ENCODE results near the gene CYB5RL.
"Not testable (repeated sequence)": the region's sequence is repeated elsewhere in the genome, so short reads cannot be mapped to it uniquely, and the experiment has no call there.

CYB5RL gene

GRCh38 chr1:54239035-54239383 lies 39.2 kb upstream of the CYB5RL start:
- intact Hi-C loops (cut with DNase I; ENCODE audit: low total_unique reads): loop anchor here (10.0 kb wide), 1 partner anchor 114 kb away; no protein-coding TSS in a partner anchor
- peak overlapping the region; percentile 18 to 62 for H3K27ac ChIP-seq
- no peak for DNase-seq

GRCh38 chr1:54238353-54239034 lies 38.7 kb upstream of the CYB5RL start:
- Histone ChIP-seq H3K36me3 (peaks cover 43 to 79% (median 56%) of the 10 kb centered on the region in 3 donors), H3K4me3 (no peak overlapping the region), H3K9me3 (no peaks in the 10 kb centered on the region), H3K4me1 (peaks cover 0 to 24% (median 7%) of the 10 kb centered on the region in 4 donors), H3K27ac (peak overlapping the region in 1 of 2 donors; percentile 62), H3K27me3 (no peaks in the 10 kb centered on the region)
- intact Hi-C loops (cut with DNase I; ENCODE audit: low total_unique reads): loop anchor here (10.0 kb wide), 1 partner anchor 114 kb away; no protein-coding TSS in a partner anchor
- no peak for DNase-seq
- TF ChIP-seq CTCF (IDR thresholded peaks at IDR 0.05): no peak

More at GRCh38 chr1:54239035-54239383, 39.2 kb upstream of the CYB5RL start:
- Histone ChIP-seq H3K27me3 (no peaks in the 10 kb centered on the region), H3K4me1 (peaks cover 0 to 24% (median 7%) of the 10 kb centered on the region in 4 donors), H3K4me3 (no peak overlapping the region), H3K36me3 (peaks cover 44 to 82% (median 56%) of the 10 kb centered on the region in 3 donors), H3K9me3 (no peaks in the 10 kb centered on the region)
- TF ChIP-seq CTCF (IDR thresholded peaks at IDR 0.05): no peak

- H3K27ac ChIP-seq: no peak overlapping the region
- H3K4me3 ChIP-seq: no peak overlapping the region
- H3K27me3 ChIP-seq: no peaks in the 10 kb centered on the region
- DNase-seq: no peak
- intact Hi-C loops (cut with DNase I; ENCODE audit: low total_unique reads): loop anchor here (10.0 kb wide), 1 partner anchor 113 kb away; no protein-coding TSS in a partner anchor
- H3K36me3 ChIP-seq: peaks cover 34 to 78% (median 50%) of the 10 kb centered on the region in 3 donors
- no peak for TF ChIP-seq CTCF (IDR thresholded peaks at IDR 0.05)
- no peaks in the 10 kb centered on the region for H3K9me3 ChIP-seq
- H3K4me1 ChIP-seq: peaks cover 0 to 24% (median 7%) of the 10 kb centered on the region in 4 donors
Measured at GRCh38 chr1:54237586-54237985, 37.8 kb upstream of the CYB5RL start.

GRCh38 chr1:54234284-54234683 lies 34.5 kb upstream of the CYB5RL start:
- Histone ChIP-seq H3K27me3 (no peaks in the 10 kb centered on the region), H3K27ac (no peak overlapping the region), H3K4me3 (no peak overlapping the region), H3K9me3 (no peaks in the 10 kb centered on the region), H3K36me3 (peaks cover 29 to 54% (median 43%) of the 10 kb centered on the region in 3 donors), H3K4me1 (peaks cover 0 to 7% (median 2%) of the 10 kb centered on the region in 4 donors)
- no peak for TF ChIP-seq CTCF (IDR thresholded peaks at IDR 0.05)
- intact Hi-C loops (cut with DNase I; ENCODE audit: low total_unique reads): loop anchor here (10.0 kb wide), 1 partner anchor 109 kb away; no protein-coding TSS in a partner anchor
- no peak for DNase-seq

GRCh38 chr1:54233196-54233595 lies 33.4 kb upstream of the CYB5RL start:
- Histone ChIP-seq H3K36me3 (peaks cover 20 to 54% (median 40%) of the 10 kb centered on the region in 3 donors), H3K4me1 (peaks cover 0 to 17% (median 10%) of the 10 kb centered on the region in 4 donors)
- not testable (repeated sequence) for H3K27me3 ChIP-seq

More at GRCh38 chr1:54233196-54233595, 33.4 kb upstream of the CYB5RL start:
- not testable (repeated sequence) for H3K4me3 ChIP-seq, DNase-seq, H3K27ac ChIP-seq, H3K9me3 ChIP-seq
- intact Hi-C loops (cut with DNase I; ENCODE audit: low total_unique reads): loop anchor here (10.0 kb wide), 1 partner anchor 108 kb away; no protein-coding TSS in a partner anchor

All from tibial artery (tissue), 4 donors.